IMR-90 (cell line): ENCODE results near the gene MGAT4A. TPM values are rescaled to one million over a fixed set of nuclear protein-coding genes. Genes with fewer than 3 reads are reported as not detected.

Source experiments
- ATAC-seq: fragments of 200-7000 bp; cut with Tn5 transposase; 2 replicates; pipeline ENCODE4 v1.9.1; 2020; ENCODE audit warnings: low read depth, mild to moderate bottlenecking, moderate library complexity
- BruUV-seq: library from RNA; stranded (reverse); fragments of 400-500 nt; replicated peaks from 2 replicates; lab custom pipeline; 2021; lab: Mats Ljungman, UMichigan
- CTCF ChIA-PET: fragments of 300-600 bp; formaldehyde crosslinking; extraction: SDS; loops from one replicate; lab custom pipeline; 2021; ENCODE audit warnings: antibody characterized with exemption; lab: Yijun Ruan, JAX
- POLR2A ChIA-PET: fragments of 300-600 bp; sonication (Branson Sonifier 250); formaldehyde crosslinking; loops from one replicate; lab custom pipeline; 2022; ENCODE audit warnings: antibody characterized with exemption; ENCODE audit not compliant: unreplicated experiment; lab: Charles Lee
- DNase-seq: peaks from one replicate; pipeline ENCODE4 v3.0.0; 2013
- H2AFZ ChIP-seq: replicated peaks from 2 replicates; pipeline ENCODE3; 2013; ENCODE audit warnings: low read length, mild to moderate bottlenecking; ENCODE audit not compliant: poor library complexity
- H2AK5ac ChIP-seq: 2 replicates; pipeline ENCODE4 v1.6.1; 2013; ENCODE audit warnings: low read depth, low read length, inconsistent platforms
- H2AK9ac ChIP-seq: replicated peaks from 2 replicates; pipeline ENCODE3; 2013; ENCODE audit warnings: mild to moderate bottlenecking, low read depth, low read length, moderate library complexity; ENCODE audit not compliant: poor library complexity
- H2BK120ac ChIP-seq: 2 replicates; pipeline ENCODE4 v1.6.1; 2013; ENCODE audit warnings: low read depth, low read length, inconsistent platforms
- H2BK15ac ChIP-seq: 3 replicates; pipeline ENCODE4 v1.6.1; 2013; ENCODE audit warnings: low read depth, low read length, inconsistent platforms
- H2BK20ac ChIP-seq: 2 replicates; pipeline ENCODE4 v1.6.1; 2013; ENCODE audit warnings: low read depth, mild to moderate bottlenecking, inconsistent platforms, low read length, moderate library complexity
- H2BK5ac ChIP-seq: 2 replicates; pipeline ENCODE4 v1.6.1; 2013; ENCODE audit warnings: mild to moderate bottlenecking, low read depth, low read length, inconsistent platforms; ENCODE audit not compliant: poor library complexity, severe bottlenecking
- H3K14ac ChIP-seq: replicated peaks from 2 replicates; pipeline ENCODE4 v1.6.1; 2013; ENCODE audit warnings: low read depth, low read length, inconsistent platforms
- H3K18ac ChIP-seq: 2 replicates; pipeline ENCODE4 v1.6.1; 2013; ENCODE audit warnings: low read depth, low read length, control low read depth
- H3K23ac ChIP-seq: 2 replicates; pipeline ENCODE4 v1.6.1; 2013; ENCODE audit warnings: low read depth, low read length, inconsistent platforms
- H3K27ac ChIP-seq: 2 replicates; pipeline ENCODE4 v1.5.1; 2013; ENCODE audit warnings: mild to moderate bottlenecking, control low read depth, low read length; ENCODE audit not compliant: insufficient read depth
- H3K27me3 ChIP-seq: 2 replicates; pipeline ENCODE4 v1.6.1; 2013; ENCODE audit warnings: low read length; ENCODE audit not compliant: control insufficient read depth, insufficient read depth
- H3K36me3 ChIP-seq: 2 replicates; pipeline ENCODE4 v1.6.1; 2013; ENCODE audit warnings: low read length, mixed read lengths; ENCODE audit not compliant: control insufficient read depth, insufficient read depth
- H3K4ac ChIP-seq: 2 replicates; pipeline ENCODE4 v1.6.1; 2013; ENCODE audit warnings: low read depth, low read length, inconsistent platforms
- H3K4me1 ChIP-seq: 2 replicates; pipeline ENCODE4 v1.6.1; 2013; ENCODE audit warnings: low read length, mixed read lengths; ENCODE audit not compliant: control insufficient read depth, insufficient read depth
- H3K4me2 ChIP-seq: 2 replicates; pipeline ENCODE4 v1.6.1; 2013; ENCODE audit warnings: low read depth, mild to moderate bottlenecking, control low read depth, low read length, moderate library complexity
- H3K4me3 ChIP-seq: 2 replicates; pipeline ENCODE4 v1.5.1; 2013; ENCODE audit warnings: low read depth, mild to moderate bottlenecking, control low read depth, low read length, moderate library complexity; ENCODE audit not compliant: insufficient read depth
- H3K56ac ChIP-seq: 2 replicates; pipeline ENCODE4 v1.6.1; 2013; ENCODE audit warnings: low read length, inconsistent platforms; ENCODE audit not compliant: insufficient read depth; ENCODE audit errors: extremely low read depth
- H3K79me1 ChIP-seq, 2 experiments: 2 replicates each; pipeline ENCODE4 v1.6.1; 2013; ENCODE audit warnings: low read length in 2 of 2, inconsistent platforms in 1 of 2, low read depth in 1 of 2
- H3K9ac ChIP-seq: 2 replicates; pipeline ENCODE4 v1.6.1; 2013; ENCODE audit warnings: low read depth, low read length, control low read depth
- H3K9me1 ChIP-seq: 2 replicates; pipeline ENCODE4 v1.6.1; 2013; ENCODE audit warnings: low read length, inconsistent platforms; ENCODE audit not compliant: insufficient read depth
- H3K9me3 ChIP-seq: 2 replicates; pipeline ENCODE4 v1.6.1; 2013; ENCODE audit warnings: low read length; ENCODE audit not compliant: control insufficient read depth, insufficient read depth
- H4K20me1 ChIP-seq: 2 replicates; pipeline ENCODE4 v1.6.1; 2013; ENCODE audit warnings: low read length, inconsistent platforms; ENCODE audit not compliant: insufficient read depth
- H4K5ac ChIP-seq: 2 replicates; pipeline ENCODE4 v1.6.1; 2013; ENCODE audit warnings: mild to moderate bottlenecking, low read depth, low read length, control low read depth
- H4K8ac ChIP-seq, 2 experiments: 2 replicates each; pipeline ENCODE4 v1.6.1; 2013; ENCODE audit warnings: low read depth in 2 of 2, low read length in 2 of 2, control low read depth in 1 of 2, inconsistent platforms in 1 of 2
- H4K91ac ChIP-seq: 2 replicates; pipeline ENCODE4 v1.6.1; 2013; ENCODE audit warnings: low read depth, low read length, inconsistent platforms; ENCODE audit not compliant: insufficient read depth
- BHLHE40 ChIP-seq: fragments of 150-350 bp; IDR thresholded peaks from 2 replicates; pipeline ENCODE4 v1.6.1; 2016; ENCODE audit warnings: mild to moderate bottlenecking, low read depth, low read length
- CEBPB ChIP-seq: IDR thresholded peaks from 2 replicates; pipeline ENCODE4 v1.6.1; 2012; ENCODE audit warnings: low read depth, low read length, improper control_type of control experiment
- CTCF ChIP-seq: conservative IDR thresholded peaks from 2 replicates; pipeline ENCODE4 v1.5.1; 2012; ENCODE audit warnings: mild to moderate bottlenecking, low read depth, low read length, improper control_type of control experiment
- ELK1 ChIP-seq: fragments of 150-350 bp; IDR thresholded peaks from 2 replicates; pipeline ENCODE4 v1.6.1; 2016; ENCODE audit warnings: low read depth, mild to moderate bottlenecking, low read length, moderate library complexity, borderline replicate concordance
- MAFK ChIP-seq: IDR thresholded peaks from 2 replicates; pipeline ENCODE4 v1.6.1; 2012; ENCODE audit warnings: low read depth, low read length, improper control_type of control experiment
- MAZ ChIP-seq: IDR thresholded peaks from 2 replicates; pipeline ENCODE4 v1.6.1; 2012; ENCODE audit warnings: low read depth, mild to moderate bottlenecking, low read length, improper control_type of control experiment, moderate library complexity, borderline replicate concordance
- MXI1 ChIP-seq: IDR thresholded peaks from 2 replicates; pipeline ENCODE4 v1.6.1; 2012; ENCODE audit warnings: low read depth, mild to moderate bottlenecking, low read length, moderate library complexity, borderline replicate concordance
- NFE2L2 ChIP-seq: fragments of 150-350 bp; IDR thresholded peaks from 2 replicates; pipeline ENCODE4 v1.6.1; 2016; ENCODE audit warnings: low read depth, mild to moderate bottlenecking, low read length
- POLR2A ChIP-seq: IDR thresholded peaks from 2 replicates; pipeline ENCODE4 v1.6.1; 2012; ENCODE audit warnings: mild to moderate bottlenecking, low read depth, low read length
- RAD21 ChIP-seq: IDR thresholded peaks from 2 replicates; pipeline ENCODE4 v1.6.1; 2012; ENCODE audit warnings: low read length, improper control_type of control experiment
- RCOR1 ChIP-seq: IDR thresholded peaks from 2 replicates; pipeline ENCODE4 v1.6.1; 2012; ENCODE audit warnings: mild to moderate bottlenecking, low read length, improper control_type of control experiment; ENCODE audit not compliant: insufficient replicate concordance
- SMC3 ChIP-seq: fragments of 150-350 bp; IDR thresholded peaks from 2 replicates; pipeline ENCODE4 v1.6.1; 2016; ENCODE audit warnings: low read depth, mild to moderate bottlenecking, antibody characterized with exemption, low read length, moderate library complexity
- USF2 ChIP-seq: fragments of 150-350 bp; IDR thresholded peaks from 2 replicates; pipeline ENCODE4 v1.6.1; 2017; ENCODE audit warnings: mild to moderate bottlenecking, antibody characterized with exemption, low read length, low read depth
- WGBS, 2 experiments: methylation state at CpG; one replicate each; pipeline versions ENCODE4 v1.1.5 to v1.1.7; 2013; ENCODE audit warnings: missing lambda C conversion rate in 2 of 2; ENCODE audit not compliant: insufficient read length in 1 of 2; ENCODE audit errors: extremely low coverage in 2 of 2; 5-methylcytosine and 5-hydroxymethylcytosine counted together
- dilution Hi-C: fragments of 300-500 bp; cut with HindIII; formaldehyde crosslinking; loops from one replicate; pipeline ENCODE4 v1.14.3; 2018; ENCODE audit warnings: low sequenced_read_pairs; ENCODE audit not compliant: unreplicated experiment
- in situ Hi-C: fragments of 300-500 bp; cut with MboI; formaldehyde crosslinking; loops from 3 replicates; pipeline ENCODE4 v1.14.3; 2019; ENCODE audit warnings: low sequenced_read_pairs, inconsistent platforms, mixed read lengths
- intact Hi-C: fragments of 100-400 bp; cut with micrococcal nuclease; formaldehyde crosslinking; loops from 2 replicates; pipeline ENCODE4 v1.10.0; 2022
- polyA plus RNA-seq, 3 experiments: library from polyadenylated mRNA; depleted of rRNA; stranded (reverse); fragments of >200 nt; gene quantifications; 2 replicates each; pipeline ENCODE4 v1.2.3, GENCODE V29; 2012; ENCODE audit warnings: low replicate concordance in 1 of 3
- total RNA-seq: library from RNA; depleted of rRNA; stranded (reverse); fragments of >200 nt; gene quantifications from 2 replicates; pipeline ENCODE4 v1.2.3, GENCODE V29; 2012

MGAT4A gene
- total and polyA plus RNA-seq, 2 of the 4 experiments (the other 2 are of a cell fraction): under 0.01 TPM; not detected in 1

GRCh38 chr2:98711506-98711905 lies 19.4 kb downstream of the MGAT4A start:
- Histone ChIP-seq H4K8ac (no peak overlapping the region), H3K27me3 (peaks cover 8% of the 10 kb centered on the region), H3K18ac (no peak overlapping the region), H2AK9ac (no peak overlapping the region), H3K4me3 (no peak overlapping the region), H4K5ac (no peak overlapping the region), H3K23ac (no peak overlapping the region), H3K4ac (no peak overlapping the region), H3K9me1 (no peaks in the 10 kb centered on the region), H3K56ac (no peak overlapping the region), H4K20me1 (no peaks in the 10 kb centered on the region), H3K4me1 (no peaks in the 10 kb centered on the region), H3K79me1 (no peaks in the 10 kb centered on the region), H3K36me3 (no peaks in the 10 kb centered on the region), H2BK15ac (no peak overlapping the region), H3K9ac (no peak overlapping the region), H3K9me3 (no peaks in the 10 kb centered on the region), H2AFZ (no peak overlapping the region), H2AK5ac (no peak overlapping the region), H2BK120ac (no peak overlapping the region), H4K91ac (no peak overlapping the region), H2BK20ac (no peak overlapping the region), H3K27ac (no peak overlapping the region), H3K14ac (no peak overlapping the region), H3K4me2 (no peak overlapping the region), H2BK5ac (no peak overlapping the region)
- dilution Hi-C loops (no loop called here), in situ Hi-C loops (no loop called here), intact Hi-C loops (no loop called here)
- CTCF ChIA-PET: no interaction called here
- TF ChIP-seq USF2: no peak
- no peak for TF ChIP-seq MAFK
- TF ChIP-seq CTCF: no peak
- no peak for TF ChIP-seq NFE2L2
- TF ChIP-seq SMC3: no peak
- no peak for TF ChIP-seq POLR2A
- TF ChIP-seq RAD21: no peak
- no peak for TF ChIP-seq ELK1
- no peak for TF ChIP-seq MXI1
- TF ChIP-seq CEBPB: no peak
- no peak for TF ChIP-seq RCOR1
- no peak for TF ChIP-seq BHLHE40
- no peak for TF ChIP-seq MAZ
- DNase-seq (no peak), ATAC-seq (no peak)
- WGBS, 2 experiments: no CpG with 5 or more reads among the region's 3 CpGs
- BruUV-seq: no TSS peak
- POLR2A ChIA-PET: no interaction called here
